Measurements from ENCODE around the gene KRTAP5-6.

DNA sequence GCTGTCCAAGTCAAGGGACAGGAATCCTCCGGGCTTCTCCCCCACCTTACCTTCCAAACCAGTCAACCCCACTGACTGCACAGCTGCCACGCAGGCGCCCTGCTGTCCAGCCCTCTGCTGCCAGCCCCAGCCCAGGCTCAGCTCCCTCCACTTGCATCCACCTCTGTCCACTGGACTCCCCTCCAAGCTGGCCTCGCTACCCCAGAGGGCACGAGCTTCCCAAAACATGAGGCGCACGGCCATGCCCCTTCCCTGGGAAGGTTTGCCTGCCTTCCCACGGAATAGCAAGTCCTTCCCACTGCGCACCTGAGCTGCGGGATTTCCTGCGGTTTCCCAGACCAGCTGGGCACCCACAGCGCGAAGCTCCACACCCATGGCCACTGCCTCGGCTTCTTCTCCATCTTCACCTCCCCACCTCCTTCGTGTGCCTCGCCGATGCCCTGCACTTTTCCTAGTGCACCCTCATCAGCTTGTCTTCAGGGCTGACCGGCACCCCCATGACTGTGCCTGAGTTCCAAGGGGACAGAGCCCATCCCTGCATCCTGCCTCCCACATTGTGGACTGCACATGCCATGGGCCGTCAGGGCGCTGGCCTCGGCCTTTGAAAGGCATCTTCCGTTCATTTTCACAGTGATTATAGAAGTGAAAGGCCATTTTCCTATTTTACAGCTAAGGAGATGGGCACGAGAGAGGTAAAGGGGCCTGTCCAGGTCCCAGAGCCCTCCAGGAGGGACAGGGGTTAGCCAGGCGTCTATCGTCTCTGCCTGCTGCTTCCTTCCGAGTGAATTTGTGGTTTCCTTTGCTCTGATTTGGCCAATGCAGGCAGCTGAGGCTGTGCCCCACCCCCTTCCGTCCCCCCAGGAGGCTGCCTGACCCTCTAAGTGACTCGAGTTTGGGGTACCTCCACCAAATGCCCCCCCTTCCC is 37.0 kb downstream of the KRTAP5-6 start:
- TF ChIP-seq GATA3 (IDR thresholded peaks at IDR 0.05; ENCODE audit: low read depth, low read length) (no peak), GATA2 (IDR thresholded peaks at IDR 0.05; ENCODE audit: low read depth, low read length) (no peak)
